ENCODE data around the gene S100B. TPM values are rescaled to one million over a fixed set of nuclear protein-coding genes. Genes with fewer than 3 reads are reported as not detected.

Gene S100B
- total and polyA plus RNA-seq, 2 donors (not counting 3 experiments of a cell fraction or from before 2014, with no cell fraction given) = not detected

DNA sequence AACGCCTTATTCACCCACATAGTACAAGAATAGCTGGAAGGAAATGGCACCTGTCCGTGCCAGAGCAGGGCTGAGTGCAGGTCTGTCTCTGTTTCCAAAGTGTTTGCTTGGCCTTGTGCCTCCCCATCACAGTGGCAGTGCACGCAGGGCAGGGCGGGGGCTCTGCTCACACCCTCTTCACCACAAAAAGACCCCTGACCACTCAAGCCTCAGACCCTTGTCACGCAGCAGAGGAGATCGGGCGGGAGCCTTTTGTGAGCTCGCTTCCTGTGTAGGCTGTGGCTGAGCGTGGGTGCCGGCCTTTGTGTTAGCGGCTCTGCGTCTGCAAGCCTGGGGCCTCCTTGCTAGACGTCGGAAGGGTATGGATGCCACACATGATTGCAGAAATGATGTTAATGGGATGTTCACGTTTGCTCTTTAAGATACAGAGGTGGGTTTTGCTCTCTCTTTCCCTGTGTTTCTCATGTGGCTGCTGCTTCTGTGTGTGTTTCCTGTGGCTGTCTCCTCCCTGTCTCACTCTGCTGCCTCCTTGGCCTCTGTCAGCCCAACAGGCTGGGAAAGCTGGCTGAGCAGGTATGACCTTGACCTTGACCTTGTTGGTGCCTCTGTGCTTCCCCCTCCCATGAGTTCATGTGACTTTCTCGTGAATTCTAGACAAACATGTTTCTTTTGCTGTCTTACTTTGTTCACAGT, 45.4 kb downstream of the S100B start:
- Histone ChIP-seq H4K20me1 (replicated peaks; ENCODE audit: control insufficient read depth, extremely low read depth, insufficient read depth, low read length) (no peaks in the 10 kb centered on the region), H3K9me3 (replicated peaks; ENCODE audit: control insufficient read depth, insufficient read depth, low read length) (no peaks in the 10 kb centered on the region), H2AFZ (ENCODE audit: low read depth, low read length) (no peak overlapping the region), H3K4me2 (ENCODE audit: insufficient read depth, low read length) (no peak overlapping the region), H3K9me1 (replicated peaks; ENCODE audit: control insufficient read depth, extremely low read depth, insufficient read depth, low read length) (no peaks in the 10 kb centered on the region), H3K79me2 (ENCODE audit: control insufficient read depth, insufficient read depth, low read length) (no peaks in the 10 kb centered on the region), H3K4me1 (ENCODE audit: control insufficient read depth, extremely low read depth, insufficient read depth, low read length) (peaks cover 7% of the 10 kb centered on the region), H3K27ac (ENCODE audit: insufficient read depth, low read depth, low read length) (no peak overlapping the region), H3K27me3 (ENCODE audit: control insufficient read depth in 2 of 2, insufficient read depth in 2 of 2, low read length in 2 of 2) (no peaks in the 10 kb centered on the region), H3K4me3 (replicated peaks in 1 of 3; ENCODE audit: insufficient read depth in 1 of 3, low read depth in 1 of 3, low read length in 3 of 3) (no peak overlapping the region), H3K36me3 (ENCODE audit: control insufficient read depth in 2 of 2, extremely low read depth in 1 of 2, insufficient read depth in 2 of 2, low read length in 2 of 2) (peaks cover 2 to 62% of the 10 kb centered on the region in 2 experiments), H3K9ac (replicated peaks; ENCODE audit: extremely low read depth, insufficient read depth, low read length) (no peak overlapping the region)
- ChIA-PET CTCF (interaction anchor here (0.7 to 2.2 kb wide), 3 partner anchors 9 to 323 kb away, joined by 3 to 14 read pairs (median 4); no protein-coding TSS in a partner anchor), POLR2A (interaction anchor here (0.7 kb wide), 1 partner anchor 43 kb away, joined by 6 read pairs; no protein-coding TSS in a partner anchor)
- TF ChIP-seq MAX (IDR thresholded peaks at IDR 0.05; ENCODE audit: insufficient read depth, insufficient read length) (no peak), EZH2 (IDR thresholded peaks at IDR 0.05; ENCODE audit: borderline replicate concordance, low read depth, low read length, severe bottlenecking) (no peak), POLR2AphosphoS5 (IDR thresholded peaks at IDR 0.05; ENCODE audit: insufficient read depth, low read depth, low read length) (no peak), MYC (IDR thresholded peaks at IDR 0.05; ENCODE audit: low read depth, low read length) (no peak), CTCF (IDR thresholded peaks at IDR 0.05; ENCODE audit: extremely low read depth in 1 of 2, insufficient read depth in 1 of 2, low read depth in 1 of 2, low read length in 2 of 2) (no peak), POLR2A (IDR thresholded peaks at IDR 0.05; ENCODE audit: low read depth, low read length) (no peak), GATA2 (IDR thresholded peaks at IDR 0.05; ENCODE audit: insufficient read depth, insufficient read length, low read depth, low read length) (no peak), JUN (IDR thresholded peaks at IDR 0.05; ENCODE audit: borderline replicate concordance, insufficient read depth, insufficient read length, low read depth) (no peak), FOS (IDR thresholded peaks at IDR 0.05; ENCODE audit: borderline replicate concordance, insufficient read depth, low read length) (no peak)
- dilution Hi-C loops (cut with MboI; ENCODE audit: extremely low pct_ligation_motif_present, low sequenced_read_pairs) = no loop called here
- DNase-seq (ENCODE audit: low read depth, low spot score) (peak; percentile 58), FAIRE-seq (peak; percentile 60)
- intact Hi-C loops (cut with micrococcal nuclease) = no loop called here
- BruUV-seq (replicated peaks) = no TSS peak

Measured in endothelial cell of umbilical vein (primary cell).